GM21786 (cell line): Measurements from ENCODE around the gene TMCC3.
"Not testable (repeated sequence)": the region's sequence is repeated elsewhere in the genome, so short reads cannot be mapped to it uniquely, and the experiment has no call there.

ENCODE experiments used
- ATAC-seq: cut with Tn5 transposase; IDR thresholded peaks from one replicate; pipeline ENCODE4 v1.9.1; 2021; ENCODE audit not compliant: unreplicated experiment

TMCC3 gene

GRCh38 chr12:94650143-94651056, at the start of gene TMCC3:
Gene TMCC3, minus strand, starts transcription at chr12:94650557. Its CDS starts 127 bp downstream, at chr12:94650430.
- ATAC-seq: peak; percentile 51

- no peak for ATAC-seq
Observed at GRCh38 chr12:94699801-94700200, 49.4 kb upstream of the TMCC3 start.

- ATAC-seq: no peak
Observed at GRCh38 chr12:94698578-94698977, 48.2 kb upstream of the TMCC3 start.

GRCh38 chr12:94697631-94698030, 47.3 kb upstream of the TMCC3 start:
- no peak for ATAC-seq

- no peak for ATAC-seq
Observed at GRCh38 chr12:94694732-94695131, 44.4 kb upstream of the TMCC3 start.

- ATAC-seq: not testable (repeated sequence)
Observed at GRCh38 chr12:94692826-94693225, 42.5 kb upstream of the TMCC3 start.

GRCh38 chr12:94690198-94690771, 39.9 kb upstream of the TMCC3 start:
- no peak for ATAC-seq

GRCh38 chr12:94689646-94690036, 39.3 kb upstream of the TMCC3 start:
- peak; percentile 11 for ATAC-seq

GRCh38 chr12:94689002-94689645, 38.8 kb upstream of the TMCC3 start:
- peak; percentile 56 for ATAC-seq

GRCh38 chr12:94687891-94688290, 37.5 kb upstream of the TMCC3 start:
- no peak for ATAC-seq

GRCh38 chr12:94686834-94687628, 36.7 kb upstream of the TMCC3 start:
- no peak for ATAC-seq

GRCh38 chr12:94684416-94685142, 34.2 kb upstream of the TMCC3 start:
- no peak for ATAC-seq

- no peak for ATAC-seq
Observed at GRCh38 chr12:94679554-94680195, 29.3 kb upstream of the TMCC3 start.

GRCh38 chr12:94678849-94679248, 28.5 kb upstream of the TMCC3 start:
- ATAC-seq: no peak

GRCh38 chr12:94678379-94678778, 28.0 kb upstream of the TMCC3 start:
- ATAC-seq: no peak

- ATAC-seq: no peak
Observed at GRCh38 chr12:94677778-94678177, 27.4 kb upstream of the TMCC3 start.

GRCh38 chr12:94676922-94677321, 26.6 kb upstream of the TMCC3 start:
- no peak for ATAC-seq

- ATAC-seq: peak; percentile 58
Observed at GRCh38 chr12:94676031-94676641, 25.8 kb upstream of the TMCC3 start.

- no peak for ATAC-seq
Observed at GRCh38 chr12:94674835-94675234, 24.5 kb upstream of the TMCC3 start.
